GM12864 (cell line): Measurements from ENCODE around the gene UNC79.

Source experiments
- DNase-seq: peaks from one replicate; pipeline ENCODE4 v3.0.0-alpha.2; 2011; ENCODE audit warnings: low read depth
- H3K4me3 ChIP-seq: 2 replicates; pipeline ENCODE4 v1.5.1; 2011; ENCODE audit warnings: mild to moderate bottlenecking, low read depth, low read length, control low read depth
- TF ChIP-seq, protein P1 (sequence below): IDR thresholded peaks from 2 replicates; pipeline ENCODE4 v1.5.1; 2011; ENCODE audit warnings: low read depth, mild to moderate bottlenecking, moderate library complexity, low read length, control low read depth, inconsistent platforms; ENCODE audit errors: missing control alignments

UNC79 gene

GRCh38 chr14:93645200-93645599 is 214.5 kb downstream of the UNC79 start:
- TF ChIP-seq, protein P1, sequence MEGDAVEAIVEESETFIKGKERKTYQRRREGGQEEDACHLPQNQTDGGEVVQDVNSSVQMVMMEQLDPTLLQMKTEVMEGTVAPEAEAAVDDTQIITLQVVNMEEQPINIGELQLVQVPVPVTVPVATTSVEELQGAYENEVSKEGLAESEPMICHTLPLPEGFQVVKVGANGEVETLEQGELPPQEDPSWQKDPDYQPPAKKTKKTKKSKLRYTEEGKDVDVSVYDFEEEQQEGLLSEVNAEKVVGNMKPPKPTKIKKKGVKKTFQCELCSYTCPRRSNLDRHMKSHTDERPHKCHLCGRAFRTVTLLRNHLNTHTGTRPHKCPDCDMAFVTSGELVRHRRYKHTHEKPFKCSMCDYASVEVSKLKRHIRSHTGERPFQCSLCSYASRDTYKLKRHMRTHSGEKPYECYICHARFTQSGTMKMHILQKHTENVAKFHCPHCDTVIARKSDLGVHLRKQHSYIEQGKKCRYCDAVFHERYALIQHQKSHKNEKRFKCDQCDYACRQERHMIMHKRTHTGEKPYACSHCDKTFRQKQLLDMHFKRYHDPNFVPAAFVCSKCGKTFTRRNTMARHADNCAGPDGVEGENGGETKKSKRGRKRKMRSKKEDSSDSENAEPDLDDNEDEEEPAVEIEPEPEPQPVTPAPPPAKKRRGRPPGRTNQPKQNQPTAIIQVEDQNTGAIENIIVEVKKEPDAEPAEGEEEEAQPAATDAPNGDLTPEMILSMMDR: no peak
- H3K4me3 ChIP-seq: no peak overlapping the region
- DNase-seq: no peak

DNA sequence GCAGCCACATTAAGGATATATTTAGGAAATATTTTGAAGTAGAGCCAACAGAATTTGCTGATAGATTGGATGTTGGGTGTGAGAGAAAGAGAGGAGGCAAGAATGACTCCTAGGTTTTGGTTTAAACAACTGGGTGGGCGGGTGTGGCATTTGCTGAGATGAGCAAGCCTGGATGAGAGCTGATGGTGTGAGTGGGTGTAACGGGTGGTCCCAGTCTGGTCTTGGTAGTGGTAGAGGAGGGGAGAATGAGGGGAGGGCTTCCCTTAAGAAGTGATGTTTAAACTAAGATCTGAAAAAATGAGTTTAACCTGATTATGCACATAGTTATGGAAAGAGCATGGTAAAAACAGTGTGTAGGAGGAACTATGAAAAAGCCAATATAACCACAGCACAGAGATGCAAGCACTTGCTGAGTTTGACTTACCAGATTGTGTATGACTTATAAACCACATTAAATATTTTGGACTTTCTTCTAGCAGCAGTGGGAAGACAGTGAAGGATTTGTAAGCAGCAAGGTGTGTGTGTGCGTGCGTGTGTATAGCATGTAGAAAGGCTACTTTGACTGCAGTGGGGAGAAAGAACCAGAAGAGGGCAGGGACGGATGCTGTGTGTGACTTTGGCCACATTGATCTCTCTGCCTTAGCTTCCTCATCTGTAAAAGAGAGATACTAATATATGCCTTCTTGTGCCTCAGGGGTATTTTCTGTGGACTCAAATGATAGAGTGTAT is 217.9 kb downstream of the UNC79 start:
- no peak overlapping the region for H3K4me3 ChIP-seq

GRCh38 chr14:93654599-93654998 is 223.9 kb downstream of the UNC79 start:
- no peak overlapping the region for H3K4me3 ChIP-seq
- TF ChIP-seq, protein P1: no peak
- DNase-seq: no peak

More for the DNA sequence above, 217.9 kb downstream of the UNC79 start:
- DNase-seq: no peak
- TF ChIP-seq, protein P1: peak; percentile 51

GRCh38 chr14:93655078-93655750 is 224.5 kb downstream of the UNC79 start:
- DNase-seq: peak; percentile 13
- TF ChIP-seq, protein P1: peak; percentile 59
- no peak overlapping the region for H3K4me3 ChIP-seq

GRCh38 chr14:93657875-93658274 is 227.1 kb downstream of the UNC79 start:
- TF ChIP-seq, protein P1: no peak
- no peak overlapping the region for H3K4me3 ChIP-seq
- DNase-seq: no peak

- TF ChIP-seq, protein P1: no peak
- no peak for DNase-seq
Observed at GRCh38 chr14:93663317-93663716, 232.6 kb downstream of the UNC79 start.

More at GRCh38 chr14:93663317-93663716, 232.6 kb downstream of the UNC79 start:
- no peak overlapping the region for H3K4me3 ChIP-seq
